KG1 (cell line): ENCODE measurements around the gene PAPOLA.
"Not testable (repeated sequence)": the region's sequence is repeated elsewhere in the genome, so short reads cannot be mapped to it uniquely, and the experiment has no call there.

Experiments
- DNase-seq: peaks from one replicate; lab custom pipeline; 2025; lab: John Stamatoyannopoulos, UW

Gene PAPOLA

DNA sequence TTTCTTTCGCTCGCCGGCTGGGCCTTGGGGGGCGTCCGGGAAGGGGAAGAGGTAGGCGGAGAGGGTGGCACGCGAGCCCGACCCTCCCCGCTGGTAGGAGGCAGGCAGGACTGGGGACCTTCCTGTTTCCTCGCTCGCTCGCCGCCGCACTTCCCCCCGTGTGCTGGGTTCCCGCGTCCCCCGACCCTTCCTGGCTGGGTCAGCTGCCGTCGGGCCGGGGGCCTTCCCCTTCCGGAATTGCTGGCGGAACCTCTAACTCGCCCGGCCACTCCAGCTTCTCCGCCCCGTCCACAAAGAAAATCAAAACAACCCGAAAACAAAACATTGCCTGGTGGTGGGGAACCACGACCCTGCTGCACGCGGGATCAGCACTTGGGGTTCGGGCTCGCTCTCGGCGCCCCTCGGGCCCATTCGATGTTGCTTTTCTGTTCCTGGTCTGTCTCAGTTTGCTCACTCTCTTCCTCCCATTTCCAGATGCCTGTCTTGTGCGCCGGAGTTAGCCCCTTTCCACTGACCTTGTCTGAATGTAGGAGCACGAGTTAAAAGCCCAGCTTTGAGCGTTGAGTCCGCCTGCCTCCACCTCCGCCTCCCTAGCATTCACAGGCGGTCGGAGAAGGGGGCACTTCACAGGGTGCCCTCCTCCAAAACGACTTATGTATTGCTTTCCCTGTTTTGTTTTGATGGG, 581 bp downstream of the PAPOLA start:
- no peak for DNase-seq

DNA sequence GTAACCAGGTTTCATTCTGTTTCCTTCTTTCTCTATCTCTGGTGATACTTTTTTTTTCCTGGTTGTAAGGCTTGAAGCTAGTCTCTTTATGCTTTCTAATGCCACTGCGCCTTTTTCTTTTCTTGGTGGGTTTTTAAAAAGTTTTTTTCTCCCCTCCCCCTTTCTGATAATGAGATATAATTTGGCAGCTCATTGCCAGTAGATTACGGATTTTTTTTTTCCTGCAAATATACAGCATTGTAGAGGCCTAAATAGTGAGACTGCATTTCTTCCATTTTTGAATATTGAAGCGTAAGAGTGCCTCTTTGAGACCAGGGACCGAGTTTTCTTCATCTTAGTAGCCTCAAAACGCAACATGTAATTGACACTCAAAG, 1.1 kb downstream of the PAPOLA start:
- DNase-seq = no peak

DNA sequence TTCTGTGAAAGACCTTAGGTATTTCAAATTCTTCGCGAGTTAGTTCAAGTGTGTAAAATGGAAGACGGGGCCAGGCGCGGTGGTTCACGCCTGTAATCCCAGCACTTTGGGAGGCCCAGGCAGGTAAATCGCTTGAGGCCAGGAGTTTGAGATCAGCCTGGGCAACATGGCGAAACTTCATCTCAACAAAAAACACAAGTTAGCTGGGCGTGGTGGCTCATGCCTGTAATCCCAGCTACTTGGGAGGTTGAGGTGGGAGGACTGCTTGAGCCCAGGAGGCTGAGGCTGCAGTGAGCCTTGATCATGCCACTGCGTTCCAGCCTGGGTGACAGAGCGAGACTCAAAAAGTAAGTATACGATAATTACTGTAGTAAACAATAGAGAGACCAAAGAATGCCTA, 2.2 kb downstream of the PAPOLA start:
- DNase-seq = not testable (repeated sequence)

DNA sequence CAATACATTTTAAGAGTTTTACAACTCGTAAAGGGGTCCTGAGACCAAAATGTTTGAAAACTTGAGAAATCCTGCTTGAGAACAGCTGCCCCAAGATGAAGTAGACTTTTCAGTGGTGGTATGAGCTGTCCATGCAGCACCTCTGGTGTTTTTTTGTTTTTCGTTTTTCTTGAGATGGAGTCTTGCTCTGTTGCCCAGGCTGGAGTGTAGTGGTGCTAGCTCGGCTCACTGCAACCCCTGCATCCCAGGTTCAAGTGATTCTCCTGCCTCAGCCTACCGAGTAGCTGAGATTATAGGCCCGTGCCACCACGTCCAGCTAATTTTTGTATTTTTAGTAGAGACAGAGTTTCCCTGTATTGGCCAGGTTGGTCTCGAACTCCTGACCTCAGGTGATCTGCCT, 5.5 kb downstream of the PAPOLA start:
- no peak for DNase-seq

DNA sequence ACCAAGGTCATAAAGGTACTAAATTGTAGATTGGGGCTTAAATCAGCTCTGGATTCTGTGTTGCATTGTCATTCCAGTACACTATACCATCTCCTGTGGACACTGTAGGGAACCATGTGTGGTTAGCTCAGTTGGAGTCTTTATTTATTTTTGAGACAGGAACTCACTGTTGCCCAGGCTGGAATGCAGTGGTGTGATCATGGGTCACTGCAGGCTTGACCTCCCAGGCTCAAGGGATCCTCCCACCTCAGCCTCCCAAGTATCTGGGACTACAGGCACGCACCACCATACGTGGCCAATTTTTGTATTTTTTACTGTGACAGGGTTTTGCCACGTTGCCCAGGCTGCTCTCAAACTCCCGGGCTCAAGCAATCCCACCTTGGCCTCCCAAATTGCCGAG, 6.7 kb downstream of the PAPOLA start:
- no peak for DNase-seq

DNA sequence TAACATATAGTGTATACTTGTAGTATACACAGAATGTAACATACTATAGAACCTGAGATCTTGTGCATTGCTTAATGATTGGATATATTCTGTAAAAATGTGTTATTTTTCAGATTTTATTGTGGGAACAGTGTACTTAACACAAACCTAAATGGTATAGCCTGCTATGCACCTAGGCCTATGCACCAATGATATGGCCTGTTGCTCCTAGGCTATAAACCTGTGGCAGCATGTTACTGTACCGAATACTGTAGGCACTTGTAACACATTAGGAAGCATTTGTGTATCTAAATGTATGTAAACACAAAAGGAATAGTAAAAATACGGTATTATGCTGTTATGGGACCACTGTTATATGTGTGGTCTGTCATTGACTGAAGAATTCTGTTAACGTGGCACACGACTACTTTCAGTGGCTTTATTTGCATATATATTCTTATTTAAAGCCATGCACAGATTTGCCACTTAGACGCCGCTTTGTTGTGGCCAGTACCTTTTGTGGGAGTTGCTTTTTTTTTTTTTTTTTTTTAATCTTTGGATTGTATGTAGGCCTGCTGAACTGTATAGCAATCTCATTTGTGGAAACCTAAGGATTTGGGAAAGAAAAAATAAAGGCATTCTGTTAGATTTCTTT, 7.4 kb downstream of the PAPOLA start:
- DNase-seq = no peak

DNA sequence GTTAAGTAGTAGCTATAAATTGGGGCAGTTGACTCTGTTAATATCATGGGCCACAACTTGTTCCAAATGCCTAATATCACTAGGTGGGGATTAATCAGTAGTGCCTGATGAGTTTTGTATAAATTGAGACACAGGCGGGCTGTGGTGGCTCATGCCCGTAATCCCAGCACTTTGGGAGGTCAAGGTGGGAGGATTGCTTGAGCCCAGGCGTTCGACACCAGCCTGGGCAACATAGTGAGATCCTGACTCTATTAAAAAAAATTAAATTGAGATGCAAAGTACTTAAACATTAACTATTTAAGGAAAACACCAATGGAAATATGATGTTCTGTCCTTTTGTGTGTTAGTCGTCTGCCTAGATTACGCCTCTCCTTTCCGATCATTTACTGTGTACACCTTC, 9.0 kb downstream of the PAPOLA start:
- no peak for DNase-seq

DNA sequence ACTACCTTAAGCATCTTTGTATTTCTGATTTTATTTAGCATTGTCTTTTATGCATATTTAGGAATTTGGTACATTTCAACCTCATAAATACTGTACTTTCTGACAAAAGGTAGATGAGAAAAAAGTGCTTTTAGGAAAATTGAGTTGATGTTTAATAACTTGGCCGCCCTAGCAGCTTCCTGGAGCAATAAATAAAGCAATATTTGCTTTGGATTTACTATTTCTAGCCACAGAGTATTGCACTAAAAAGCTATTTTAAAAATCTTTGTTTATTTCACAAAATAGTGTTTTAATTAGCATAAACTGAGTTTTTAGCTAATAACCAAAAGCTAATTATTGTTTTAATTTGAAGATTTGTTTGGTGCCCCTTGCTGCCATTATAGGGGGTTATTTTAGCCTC, 9.5 kb downstream of the PAPOLA start:
- no peak for DNase-seq

DNA sequence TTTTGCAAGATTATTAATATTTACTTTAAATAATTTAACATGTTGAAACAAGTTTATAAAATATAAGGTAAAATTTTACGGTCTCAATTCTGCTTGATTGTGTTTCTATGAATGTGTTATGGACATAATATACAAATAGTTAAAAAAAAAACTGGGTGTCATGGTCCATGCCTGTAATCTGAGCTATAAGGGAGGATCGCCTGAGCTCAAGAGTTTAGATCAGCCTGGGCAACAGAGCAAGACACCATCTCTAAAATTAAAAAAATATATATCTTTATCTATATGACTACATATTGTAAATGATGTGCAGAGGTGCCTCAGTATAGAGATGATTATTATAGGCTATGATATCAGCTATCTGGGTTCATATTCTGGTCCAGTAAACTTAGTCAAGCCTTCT, 9.9 kb downstream of the PAPOLA start:
- DNase-seq = no peak

DNA sequence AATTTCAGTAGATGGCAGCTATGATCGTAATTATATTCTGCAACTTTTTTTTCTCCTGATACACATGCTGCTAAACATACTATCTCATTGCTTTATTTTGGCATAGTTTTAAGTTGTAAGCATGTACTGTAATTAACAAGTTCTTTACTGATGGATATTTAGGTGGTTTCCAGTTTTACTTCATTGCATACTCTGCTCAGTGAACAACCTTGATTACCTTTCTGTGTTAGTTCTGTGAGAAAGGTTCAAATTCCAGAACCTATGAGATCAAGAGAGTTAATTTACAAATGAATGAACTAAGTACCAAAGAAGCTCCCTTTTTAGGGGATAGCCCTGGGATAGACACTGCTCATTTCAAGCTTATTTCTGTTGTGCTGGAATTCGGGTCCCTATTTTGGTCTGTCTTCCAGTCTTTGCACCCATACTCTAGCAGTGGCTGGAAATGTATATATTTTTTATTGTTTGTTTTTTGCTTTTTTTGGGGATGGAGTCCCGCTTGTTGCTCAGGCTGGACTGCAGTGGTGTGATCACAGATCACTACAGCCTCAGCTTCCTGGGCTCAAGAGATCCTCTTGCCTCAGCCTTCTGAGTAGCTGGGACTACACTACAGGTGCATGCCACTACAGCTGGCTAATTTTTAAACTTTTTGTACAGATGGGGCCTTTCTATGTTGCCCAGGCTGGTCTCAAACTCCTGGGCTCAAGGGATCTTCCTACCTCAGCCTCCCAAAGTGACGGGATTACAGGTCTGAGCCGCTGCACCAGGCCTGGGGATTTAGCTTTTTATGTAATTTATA, 10.6 kb downstream of the PAPOLA start:
- no peak for DNase-seq

DNA sequence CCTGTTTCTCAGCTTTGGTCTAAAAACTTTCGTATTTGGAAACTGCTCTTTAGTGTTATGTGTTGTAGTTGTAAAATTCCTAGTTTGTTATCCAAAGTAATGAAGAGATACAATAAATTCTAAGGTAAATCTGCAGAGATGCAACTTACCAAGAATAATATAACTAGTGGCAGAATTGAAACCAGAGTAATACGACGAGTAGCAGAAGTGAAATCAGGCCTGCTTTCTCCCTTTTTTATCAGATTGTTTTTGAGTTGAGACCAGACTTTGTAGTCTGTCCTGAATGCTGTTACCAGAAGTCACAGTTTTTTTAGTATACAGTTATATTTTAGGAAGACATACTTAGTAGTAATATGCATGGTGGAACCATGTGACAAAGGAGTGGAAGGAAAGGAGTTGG, 12.5 kb downstream of the PAPOLA start:
- DNase-seq = no peak

DNA sequence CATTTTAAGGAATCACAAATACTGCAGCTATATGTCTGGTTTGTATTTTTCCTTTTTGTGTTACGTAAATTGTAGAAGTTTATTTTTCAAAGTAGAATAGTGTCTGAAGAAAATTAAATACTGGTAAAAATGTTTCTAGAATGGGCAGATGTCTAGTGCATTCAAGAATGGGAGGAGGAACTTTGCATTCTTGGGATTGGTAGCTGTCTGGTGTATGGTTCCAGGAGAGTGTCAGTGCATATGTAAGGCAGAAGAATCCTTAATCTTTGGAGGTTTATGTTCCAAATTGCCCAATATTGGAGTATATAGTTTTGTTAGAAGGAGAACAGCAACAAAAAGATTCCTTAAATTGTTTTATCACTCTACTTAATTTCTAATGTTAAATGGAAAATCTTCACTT, 13.5 kb downstream of the PAPOLA start:
- no peak for DNase-seq

DNA sequence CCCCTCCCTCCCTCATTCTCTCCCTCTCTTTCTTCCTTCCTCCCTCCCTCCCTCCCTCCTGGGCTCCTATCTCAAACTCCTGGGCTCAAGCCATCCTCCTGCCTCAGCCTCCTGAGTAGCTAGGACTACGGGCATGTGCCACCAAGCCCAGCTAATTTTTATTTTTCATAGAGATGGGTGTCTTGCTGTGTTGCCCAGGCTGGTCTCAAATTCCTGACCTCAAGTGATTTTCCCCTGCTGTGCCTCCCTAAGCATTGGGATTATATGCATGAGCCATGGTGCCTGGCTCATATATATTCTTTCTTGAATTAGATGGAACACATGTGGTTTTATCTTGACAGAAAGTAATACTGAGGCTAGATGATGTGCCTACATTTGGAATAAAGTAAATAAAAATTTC, 14.2 kb downstream of the PAPOLA start:
- no peak for DNase-seq

DNA sequence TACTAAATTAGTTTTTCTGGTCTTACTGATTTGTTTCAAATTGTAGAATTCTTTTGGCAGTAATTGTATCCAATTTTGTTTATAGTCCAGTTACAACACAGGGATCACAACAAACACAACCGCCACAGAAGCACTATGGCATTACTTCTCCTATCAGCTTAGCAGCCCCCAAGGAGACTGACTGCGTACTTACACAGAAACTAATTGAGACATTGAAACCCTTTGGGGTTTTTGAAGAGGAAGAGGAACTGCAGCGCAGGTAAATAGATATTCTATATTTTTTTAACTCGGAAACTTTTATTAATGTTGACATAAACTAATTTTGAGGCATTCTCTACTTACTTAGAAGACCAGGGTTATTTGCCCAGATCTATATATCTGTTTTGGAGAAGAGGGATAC, 17.8 kb downstream of the PAPOLA start:
- DNase-seq = no peak

DNA sequence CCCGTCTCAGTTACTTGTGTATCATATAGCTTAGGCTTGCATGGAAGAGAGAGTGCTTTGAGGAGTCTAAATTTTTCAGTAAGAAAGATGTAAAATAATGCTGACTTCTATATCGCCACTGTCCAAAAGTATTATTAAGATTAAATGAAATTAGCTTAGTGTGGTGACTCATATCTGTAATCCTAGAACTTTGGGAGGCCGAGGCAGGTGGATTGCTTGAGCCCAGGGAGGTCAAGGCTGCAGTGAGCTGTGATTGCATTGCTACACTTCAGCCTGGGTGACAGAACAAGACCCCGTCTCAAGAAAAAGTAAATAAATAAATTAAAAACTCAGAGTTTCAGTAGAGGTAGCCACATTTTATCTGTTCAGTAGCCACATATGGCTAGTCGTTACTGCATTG, 23.3 kb downstream of the PAPOLA start:
- no peak for DNase-seq

DNA sequence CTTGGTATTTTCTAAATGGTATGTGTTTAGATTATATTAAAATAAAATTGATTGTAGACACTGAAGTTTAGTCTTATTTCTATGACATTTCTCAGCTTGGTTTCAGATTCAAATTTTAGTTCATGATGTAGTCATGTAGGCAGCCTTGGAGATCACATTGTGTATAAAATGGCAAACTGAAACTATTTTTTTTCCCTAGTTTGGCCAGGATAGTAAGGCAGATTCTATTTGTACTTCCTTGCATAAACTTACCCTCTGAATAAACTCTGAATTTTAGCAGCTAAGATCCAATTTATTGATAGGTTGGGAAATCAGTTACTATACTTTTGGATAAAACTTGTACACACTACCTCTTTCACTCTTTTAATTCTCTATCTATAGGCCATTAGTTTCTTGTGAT, 30.4 kb downstream of the PAPOLA start:
- DNase-seq = no peak

DNA sequence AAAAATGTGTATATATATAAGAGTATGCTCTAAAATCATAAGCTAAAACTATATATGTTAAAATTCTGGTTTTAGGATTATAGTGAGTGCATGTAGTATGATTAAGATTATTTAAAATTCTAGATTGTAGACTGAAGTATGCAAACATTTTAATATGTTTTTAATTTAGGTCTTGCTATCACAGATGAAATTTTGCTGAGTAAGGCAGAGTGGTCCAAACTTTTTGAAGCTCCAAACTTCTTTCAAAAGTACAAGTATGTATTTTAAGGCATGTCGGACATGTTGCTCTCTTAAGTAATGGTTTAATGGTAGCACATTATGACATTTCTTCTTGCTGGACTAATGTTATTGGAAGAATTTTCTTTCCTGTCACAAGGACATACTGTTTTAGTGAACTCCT, 34.6 kb downstream of the PAPOLA start:
- DNase-seq = no peak

DNA sequence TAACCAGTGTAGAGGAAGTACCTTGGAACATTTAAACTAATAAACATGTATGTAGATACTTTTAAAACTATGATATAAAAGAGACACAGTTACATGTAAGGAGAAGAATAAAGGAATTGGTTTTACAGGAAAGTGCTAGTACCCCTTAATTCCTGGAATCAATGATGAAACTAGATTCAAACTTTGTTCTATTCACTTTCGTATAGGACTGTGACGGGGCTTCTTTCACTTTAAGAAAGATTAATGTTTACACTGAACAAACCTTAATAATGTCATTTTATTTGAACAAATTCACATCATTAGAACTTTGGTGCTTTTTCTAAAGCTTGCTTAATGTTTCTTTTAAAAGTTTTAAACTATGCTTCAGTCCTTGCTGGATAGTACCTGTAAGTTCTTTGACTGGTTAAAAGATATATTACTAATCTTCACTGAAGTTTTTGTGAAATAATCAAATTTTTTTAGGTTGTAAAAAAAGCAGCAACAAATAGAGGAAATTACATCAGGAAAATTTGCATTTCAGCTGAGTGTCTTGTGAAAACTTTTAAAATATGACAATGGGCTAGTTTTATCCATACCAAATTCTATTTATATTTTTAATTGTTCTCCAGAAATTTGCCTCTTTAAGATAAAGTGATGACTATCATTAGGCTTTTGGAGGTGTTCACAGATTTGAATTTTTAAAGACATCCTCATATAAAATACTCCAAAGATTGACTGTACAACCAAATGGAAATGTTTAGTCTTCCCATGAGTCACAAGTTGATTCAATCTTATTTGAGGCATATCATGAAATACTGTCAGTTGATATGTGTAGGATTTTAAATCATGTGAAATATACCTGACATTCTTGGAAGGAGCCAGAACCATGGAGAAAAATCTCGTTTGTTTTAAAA, 36.2 kb downstream of the PAPOLA start:
- DNase-seq = no peak

DNA sequence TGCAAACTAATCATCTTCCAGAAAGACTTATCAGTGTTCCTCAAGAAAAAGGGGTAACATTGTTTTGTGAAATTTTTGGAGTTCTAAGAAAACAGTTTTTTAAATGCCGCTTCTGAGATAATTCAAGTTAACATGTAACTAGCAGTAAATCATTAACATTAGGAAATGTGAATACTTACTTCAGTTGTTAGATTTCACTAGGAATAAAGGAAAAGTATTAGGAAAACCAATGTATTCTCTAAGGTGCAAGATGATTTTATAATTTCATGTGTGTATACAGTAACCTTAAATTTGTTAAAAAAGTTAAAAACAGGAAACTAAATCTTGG, 36.8 kb downstream of the PAPOLA start:
- no peak for DNase-seq

DNA sequence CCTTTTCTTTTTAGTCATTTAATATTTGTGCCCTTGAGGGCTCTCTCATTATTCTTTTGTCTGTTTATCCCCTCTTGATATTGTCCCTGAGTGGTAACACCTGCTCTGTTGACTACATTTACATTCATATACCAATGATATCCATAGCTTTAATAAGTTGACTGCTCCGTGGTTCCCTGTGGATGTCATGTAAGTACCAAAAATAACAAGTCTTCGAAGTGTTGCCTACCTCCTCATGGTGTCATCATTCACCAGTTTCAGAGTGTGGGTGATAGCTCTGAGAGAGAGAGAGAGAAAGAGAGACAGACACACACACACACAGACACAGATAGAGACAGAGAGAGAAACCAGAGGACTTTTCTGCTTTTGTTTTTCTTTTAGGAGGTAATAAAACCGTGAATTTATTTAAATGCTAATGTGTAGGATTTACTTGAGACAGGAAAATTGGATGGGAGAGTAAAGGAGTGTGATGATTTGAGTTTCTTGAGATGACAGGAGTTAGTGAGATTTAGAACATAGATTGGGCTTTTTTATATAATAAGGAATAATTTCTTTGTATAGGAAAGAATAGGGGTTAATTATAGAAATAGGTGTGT, 52.2 kb downstream of the PAPOLA start:
- no peak for DNase-seq

DNA sequence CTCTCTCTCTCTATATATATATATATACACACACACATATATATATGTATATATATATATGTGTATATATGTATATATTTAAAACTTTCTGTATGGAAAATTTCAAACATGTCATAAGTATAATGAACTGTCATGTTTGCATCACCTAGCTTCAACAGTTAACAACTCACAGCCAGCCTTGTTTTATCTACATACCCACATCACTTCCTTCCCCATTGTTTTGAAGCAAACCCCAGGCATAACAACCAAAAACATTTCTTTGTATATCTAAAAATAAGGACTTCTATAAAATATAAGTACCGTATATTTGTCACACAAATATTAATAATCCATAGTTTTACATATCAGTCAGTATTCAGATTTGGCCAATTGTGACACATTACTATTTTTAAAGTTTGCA, 57.4 kb downstream of the PAPOLA start:
- DNase-seq = no peak

DNA sequence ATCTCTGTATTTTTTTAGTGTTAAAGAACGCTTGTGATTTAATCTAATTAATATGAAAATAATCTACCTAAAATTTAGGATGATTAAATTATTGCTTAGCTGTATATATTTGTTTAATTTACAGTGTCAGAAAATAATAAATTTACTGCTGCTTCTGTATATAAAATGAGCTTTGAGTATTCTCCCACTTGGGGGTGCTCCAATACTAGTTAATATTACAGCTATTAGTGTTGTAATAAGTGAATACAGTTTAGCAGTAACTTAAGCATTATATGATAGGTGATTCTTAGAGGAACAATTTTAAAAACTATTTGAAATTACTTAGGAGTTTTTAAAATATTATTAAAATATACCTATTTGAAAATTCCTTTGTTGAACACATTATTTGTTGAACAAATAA, 62.2 kb downstream of the PAPOLA start:
- no peak for DNase-seq
